GM19035 (cell line): ENCODE results near the gene MACROD2.

Experiments
- ATAC-seq: cut with Tn5 transposase; IDR thresholded peaks from one replicate; pipeline ENCODE4 v1.9.1; 2021; ENCODE audit not compliant: unreplicated experiment

The MACROD2 gene

GRCh38 chr20:14885661-14886060 lies 890.3 kb downstream of the MACROD2 start:
- no peak for ATAC-seq

- ATAC-seq, result no peak
Observed at GRCh38 chr20:14888134-14888533, 892.8 kb downstream of the MACROD2 start.

GRCh38 chr20:14889496-14890255 lies 894.4 kb downstream of the MACROD2 start:
- ATAC-seq, result no peak

GRCh38 chr20:14890713-14891112 lies 895.4 kb downstream of the MACROD2 start:
- ATAC-seq, result no peak

DNA sequence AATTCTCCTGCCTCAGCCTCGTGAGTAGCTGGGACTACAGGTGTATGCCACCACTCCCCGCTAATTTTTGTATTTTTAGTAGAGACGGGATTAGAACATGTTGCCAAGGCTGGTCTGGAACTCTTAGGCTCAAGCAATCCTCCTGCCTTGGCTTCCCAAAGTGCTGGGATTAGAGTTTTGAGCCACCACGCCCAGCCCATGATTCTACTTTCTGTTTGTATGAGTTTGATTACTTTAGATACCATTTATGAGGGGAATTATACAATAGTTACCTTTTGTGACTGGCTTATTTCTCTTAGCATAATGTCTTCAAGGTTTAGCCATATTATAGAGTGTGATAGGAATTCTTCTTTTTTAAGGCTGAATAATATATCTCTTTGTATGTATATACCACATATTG lies 897.5 kb downstream of the MACROD2 start:
- ATAC-seq, result no peak

GRCh38 chr20:14896569-14896968 lies 901.3 kb downstream of the MACROD2 start:
- ATAC-seq, result no peak

- no peak for ATAC-seq
Observed at GRCh38 chr20:14897608-14898007, 902.3 kb downstream of the MACROD2 start.

- ATAC-seq, result peak; percentile 96
Observed at GRCh38 chr20:14902432-14903089, 907.2 kb downstream of the MACROD2 start.

DNA sequence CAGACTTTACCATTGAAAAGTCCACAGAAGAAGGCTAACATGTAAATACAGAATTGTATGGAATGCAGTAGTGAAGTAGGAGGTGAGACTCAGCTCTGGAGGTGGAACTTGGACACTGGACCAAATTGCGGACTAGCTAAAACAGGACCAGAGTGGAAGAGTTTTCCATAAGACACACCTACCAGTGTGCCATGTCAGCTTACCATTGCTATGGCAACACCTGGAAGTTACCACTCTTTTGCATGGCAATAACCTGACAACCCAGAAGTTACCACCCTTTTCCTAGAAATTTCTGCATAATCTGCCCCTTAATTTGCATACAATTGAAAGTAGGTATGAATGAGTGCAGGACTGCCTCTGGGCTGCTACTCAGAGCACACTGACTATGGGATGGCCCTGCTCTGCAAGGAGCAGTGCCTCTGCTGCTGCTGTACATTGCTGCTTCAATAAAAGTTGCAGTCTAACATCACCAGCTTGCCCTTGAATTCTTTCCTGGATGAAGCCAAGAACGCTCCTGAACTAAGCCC lies 911.7 kb downstream of the MACROD2 start:
- ATAC-seq, result no peak

DNA sequence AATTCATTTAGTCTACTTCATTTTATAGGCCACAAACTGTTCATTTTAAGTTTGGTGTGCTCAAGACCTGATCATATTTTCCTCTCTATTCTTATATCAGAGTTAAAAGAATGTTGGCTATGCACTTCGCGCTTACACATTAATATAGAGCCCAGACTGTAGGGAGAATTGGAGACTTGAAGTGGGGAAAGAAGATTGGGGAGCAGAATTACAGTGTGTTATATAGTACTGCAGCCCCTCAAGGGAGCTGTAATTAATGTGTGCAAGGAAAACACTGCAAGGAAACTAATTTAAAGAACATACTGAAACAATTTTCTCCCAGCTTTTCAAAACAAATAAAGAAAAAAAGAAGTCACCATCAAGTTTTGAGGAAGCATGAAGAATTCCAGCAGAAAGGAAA lies 914.8 kb downstream of the MACROD2 start:
- no peak for ATAC-seq

- ATAC-seq, result no peak
Observed at GRCh38 chr20:14913896-14914620, 918.7 kb downstream of the MACROD2 start.

DNA sequence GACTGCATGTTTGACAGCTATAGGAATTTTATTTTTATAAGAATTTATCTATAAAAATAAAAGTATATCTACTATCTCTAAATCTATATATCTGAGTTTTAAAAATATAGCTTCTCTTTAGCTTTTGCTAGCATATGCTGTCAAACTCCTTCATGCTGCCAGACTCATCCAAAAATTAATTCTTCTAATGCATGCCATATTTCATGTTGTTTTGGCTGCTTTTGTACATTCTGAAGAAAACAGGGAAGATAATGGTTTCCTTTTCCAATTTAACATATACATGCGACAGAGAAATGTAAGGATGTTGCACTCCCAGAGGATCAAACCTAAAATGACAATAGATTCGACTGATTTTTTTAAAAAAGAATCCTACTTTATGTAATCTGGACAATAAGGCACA lies 919.3 kb downstream of the MACROD2 start:
- ATAC-seq, result no peak

DNA sequence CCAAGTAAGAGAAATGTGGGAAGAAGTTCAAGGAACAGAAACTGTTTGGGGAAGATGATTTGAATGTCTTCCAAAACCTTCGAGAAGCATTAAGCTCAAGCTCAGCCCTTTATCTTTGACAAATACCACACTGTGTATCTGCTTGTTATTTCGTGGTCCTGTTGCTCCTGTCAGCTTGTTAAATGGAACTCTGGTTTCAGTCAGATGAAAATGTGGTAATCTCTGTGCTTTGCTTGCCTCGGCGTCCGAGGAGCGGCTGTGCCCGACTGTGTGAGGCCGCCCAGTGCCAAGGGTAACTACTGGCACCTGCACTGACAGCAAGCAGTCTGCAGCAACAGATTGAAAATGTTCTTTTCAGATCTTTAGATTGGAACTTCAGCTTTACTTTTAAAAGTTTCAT lies 920.0 kb downstream of the MACROD2 start:
- ATAC-seq, result no peak

GRCh38 chr20:14916360-14916920 lies 921.1 kb downstream of the MACROD2 start:
- no peak for ATAC-seq

DNA sequence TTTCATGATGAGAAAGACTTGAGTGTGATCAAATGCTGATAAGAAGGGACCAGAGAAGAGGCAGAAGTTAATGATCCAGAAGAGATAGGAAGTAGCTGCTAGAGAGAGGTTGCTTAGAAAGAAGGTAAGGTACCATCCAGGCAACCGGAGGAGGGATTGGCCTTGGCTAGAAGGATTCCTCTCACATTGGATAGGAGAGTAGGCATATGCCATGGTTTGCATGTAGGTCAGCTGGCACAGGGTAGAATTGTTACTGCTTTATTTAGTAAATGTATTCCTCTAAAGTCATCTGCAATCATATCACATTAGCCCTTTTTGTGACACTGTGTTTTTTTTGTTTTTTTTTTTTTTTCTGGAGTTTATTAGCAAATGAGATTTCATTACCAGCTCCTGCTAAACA lies 923.0 kb downstream of the MACROD2 start:
- no peak for ATAC-seq

GRCh38 chr20:14918976-14919375 lies 923.7 kb downstream of the MACROD2 start:
- no peak for ATAC-seq

GRCh38 chr20:14919501-14920081 lies 924.3 kb downstream of the MACROD2 start:
- no peak for ATAC-seq

- ATAC-seq, result no peak
Observed at GRCh38 chr20:14921513-14921912, 926.2 kb downstream of the MACROD2 start.

DNA sequence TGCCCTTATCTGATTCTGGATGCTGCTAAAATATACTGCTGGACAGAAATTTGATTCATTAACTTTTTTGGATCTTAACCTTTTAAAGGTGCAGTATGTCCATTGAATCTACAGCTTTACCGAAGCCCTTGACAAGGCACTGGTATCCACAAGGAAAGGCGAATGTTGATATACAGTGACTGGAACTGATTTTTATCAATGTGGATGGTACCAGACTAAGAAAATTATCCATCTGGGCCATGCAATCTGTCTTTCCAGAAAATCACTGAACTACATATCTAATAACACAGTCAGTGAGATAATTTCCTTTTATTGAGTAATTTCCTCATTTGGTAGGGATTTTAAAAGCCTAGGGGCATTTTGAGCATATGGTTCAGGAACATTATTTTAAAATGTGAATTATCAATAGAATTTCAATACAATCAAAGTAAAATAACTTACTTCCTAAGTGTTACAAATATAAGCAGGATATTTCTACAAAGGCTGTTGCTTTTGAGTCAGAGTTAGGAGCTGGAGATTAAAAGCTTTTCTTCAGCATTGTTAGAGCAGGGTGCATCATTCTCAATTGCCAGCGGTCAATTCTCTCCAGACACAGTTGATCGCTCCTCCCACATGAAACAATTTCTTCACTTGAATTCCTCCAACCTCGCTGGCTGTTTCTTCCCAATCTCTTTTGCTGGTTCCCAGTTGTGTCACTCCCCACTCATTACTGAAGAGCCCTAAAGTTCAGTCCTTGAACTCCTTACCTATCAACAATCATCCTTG lies 927.4 kb downstream of the MACROD2 start:
- ATAC-seq, result no peak

- no peak for ATAC-seq
Observed at GRCh38 chr20:14924433-14924832, 929.1 kb downstream of the MACROD2 start.
